Mesendoderm (in vitro differentiated cells): ENCODE results near the gene SPTB.

ENCODE experiments used
- DNase-seq: peaks from one replicate; pipeline ENCODE4 v3.0.0; 2013
- H2AK5ac ChIP-seq: 2 replicates; pipeline ENCODE4 v1.6.1; 2013; ENCODE audit warnings: low read length, inconsistent platforms
- H2BK120ac ChIP-seq: 2 replicates; pipeline ENCODE4 v1.6.1; 2013; ENCODE audit warnings: low read depth, mild to moderate bottlenecking, low read length, moderate library complexity, mixed read lengths
- H2BK15ac ChIP-seq: replicated peaks from 2 replicates; pipeline ENCODE4 v1.6.1; 2013; ENCODE audit warnings: low read depth, mild to moderate bottlenecking, moderate library complexity
- H2BK5ac ChIP-seq: 2 replicates; pipeline ENCODE4 v1.6.1; 2013; ENCODE audit warnings: low read length, inconsistent platforms
- H3K18ac ChIP-seq: 2 replicates; pipeline ENCODE4 v1.6.1; 2013; ENCODE audit warnings: mild to moderate bottlenecking, low read length, mixed read lengths
- H3K23ac ChIP-seq: one replicate; pipeline ENCODE4 v1.6.1; 2013; ENCODE audit warnings: low read length
- H3K27ac ChIP-seq: 2 replicates; pipeline ENCODE4 v1.5.1; 2013; ENCODE audit warnings: low read depth, mild to moderate bottlenecking, inconsistent platforms, low read length, moderate library complexity
- H3K27me3 ChIP-seq: 2 replicates; pipeline ENCODE4 v1.6.1; 2013; ENCODE audit warnings: low read length, control low read depth, mild to moderate bottlenecking, inconsistent platforms; ENCODE audit not compliant: insufficient read depth, poor library complexity
- H3K36me3 ChIP-seq: 2 replicates; pipeline ENCODE4 v1.6.1; 2013; ENCODE audit warnings: low read length, inconsistent platforms; ENCODE audit not compliant: control insufficient read depth, insufficient read depth
- H3K4ac ChIP-seq: one replicate; pipeline ENCODE4 v1.6.1; 2013; ENCODE audit warnings: low read depth, mild to moderate bottlenecking, low read length, moderate library complexity
- H3K4me1 ChIP-seq: 2 replicates; pipeline ENCODE4 v1.6.1; 2013; ENCODE audit warnings: low read depth, low read length, inconsistent platforms; ENCODE audit not compliant: control insufficient read depth
- H3K4me2 ChIP-seq: 2 replicates; pipeline ENCODE4 v1.6.1; 2013; ENCODE audit warnings: low read length
- H3K4me3 ChIP-seq: 2 replicates; pipeline ENCODE4 v1.5.1; 2013; ENCODE audit warnings: mild to moderate bottlenecking, low read length
- H3K56ac ChIP-seq: one replicate; pipeline ENCODE4 v1.6.1; 2013; ENCODE audit warnings: low read length
- H3K79me1 ChIP-seq: 2 replicates; pipeline ENCODE4 v1.6.1; 2013; ENCODE audit warnings: low read length, inconsistent platforms
- H3K79me2 ChIP-seq: 2 replicates; pipeline ENCODE4 v1.6.1; 2013; ENCODE audit warnings: mild to moderate bottlenecking, low read length; ENCODE audit not compliant: control insufficient read depth, insufficient read depth
- H3K9ac ChIP-seq: 2 replicates; pipeline ENCODE4 v1.6.1; 2013; ENCODE audit warnings: low read length, inconsistent platforms
- H4K5ac ChIP-seq: one replicate; pipeline ENCODE4 v1.6.1; 2013; ENCODE audit warnings: low read length
- H4K8ac ChIP-seq: one replicate; pipeline ENCODE4 v1.6.1; 2013; ENCODE audit warnings: low read depth, mild to moderate bottlenecking, control low read depth, low read length, moderate library complexity
- WGBS: extraction: QIAGEN DNeasy Blood & Tissue Kit; methylation state at CpG from one replicate; pipeline ENCODE4 v1.1.7; 2013; ENCODE audit warnings: low lambda C conversion rate, missing lambda C conversion rate; ENCODE audit not compliant: insufficient coverage; ENCODE audit errors: extremely low coverage; 5-methylcytosine and 5-hydroxymethylcytosine counted together

SPTB gene

DNA sequence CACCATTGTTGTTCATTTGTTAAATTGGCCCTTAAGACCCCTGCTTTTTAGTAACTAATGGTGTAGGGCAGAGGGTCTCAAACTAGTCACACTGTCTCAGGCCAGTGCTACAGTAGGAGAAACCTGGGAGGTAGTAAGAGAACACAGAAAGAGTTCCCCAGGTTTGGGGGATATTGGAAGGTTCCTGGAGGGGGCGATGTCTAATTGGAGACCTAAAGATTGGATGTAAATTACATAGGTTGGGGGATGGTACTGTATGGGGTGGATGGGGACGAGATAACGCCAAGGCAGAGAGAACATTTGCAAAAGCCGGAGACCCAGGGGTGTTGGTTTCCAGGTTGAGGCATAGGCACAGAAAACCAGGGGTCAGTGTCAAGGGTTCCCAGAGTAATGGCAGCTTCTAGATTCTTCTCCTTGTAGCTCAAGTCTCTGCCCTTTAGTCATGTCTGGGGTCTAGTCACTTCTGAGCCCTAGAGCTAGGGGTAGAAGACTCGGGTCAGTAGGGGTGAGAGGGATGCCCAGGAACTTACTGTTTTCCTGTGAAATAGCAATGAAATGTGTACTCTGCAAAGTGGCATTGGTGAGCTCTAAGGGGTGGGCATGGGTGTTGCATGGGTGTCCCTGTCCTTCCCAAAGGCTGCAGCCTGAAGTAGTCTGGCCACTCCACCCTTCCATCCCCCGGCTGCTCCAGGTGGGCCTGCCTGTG lies 153.7 kb downstream of the SPTB start:
- peaks cover 32% of the 10 kb centered on the region for H3K4me1 ChIP-seq
- no CpG with 5 or more reads among the region's 6 CpGs for WGBS
- no peak overlapping the region for H2BK5ac ChIP-seq
- peaks cover 24% of the 10 kb centered on the region for H3K79me1 ChIP-seq
- H3K9ac ChIP-seq, result no peak overlapping the region
- H4K5ac ChIP-seq, result no peak overlapping the region
- peak overlapping the region; percentile 6 for H3K56ac ChIP-seq
- no peak overlapping the region for H3K27ac ChIP-seq
- no peak overlapping the region for H4K8ac ChIP-seq
- no peak overlapping the region for H3K4me2 ChIP-seq
- no peaks in the 10 kb centered on the region for H3K27me3 ChIP-seq
- peaks cover 40% of the 10 kb centered on the region for H3K79me2 ChIP-seq
- H3K23ac ChIP-seq, result no peak overlapping the region
- no peak overlapping the region for H2AK5ac ChIP-seq
- no peak overlapping the region for H3K4me3 ChIP-seq
- H3K36me3 ChIP-seq, result peaks cover 5% of the 10 kb centered on the region
- H3K18ac ChIP-seq, result no peak overlapping the region
- no peak overlapping the region for H3K4ac ChIP-seq
- H2BK15ac ChIP-seq, result no peak overlapping the region
- H2BK120ac ChIP-seq, result no peak overlapping the region
- DNase-seq, result peak; percentile 32

DNA sequence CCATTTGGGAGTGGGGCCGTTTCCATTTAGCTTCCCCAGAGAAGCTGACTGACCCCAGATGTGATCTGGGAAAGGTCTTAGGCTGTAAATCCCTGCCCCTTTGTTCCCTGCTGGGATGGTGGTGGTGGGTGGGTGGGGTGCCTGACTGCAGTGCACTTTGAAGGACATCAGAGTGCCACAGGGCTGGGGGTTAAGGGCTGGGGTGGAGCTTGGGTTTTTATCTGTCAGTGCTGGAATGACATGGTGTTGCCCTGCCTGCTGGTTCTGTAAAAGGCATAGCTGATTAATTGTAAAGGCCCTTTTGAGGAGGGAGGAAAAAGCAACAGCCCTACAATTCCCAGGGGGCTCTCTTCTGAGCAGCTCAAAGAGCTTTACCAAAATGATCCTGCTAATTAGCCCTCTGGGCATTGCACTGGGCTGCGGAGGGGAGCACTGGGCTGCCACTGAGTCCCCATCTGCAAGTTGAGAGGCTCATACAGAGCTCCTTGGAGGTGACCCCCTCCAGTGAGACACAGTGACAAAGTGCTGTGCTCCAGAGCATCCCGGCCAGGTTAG lies 154.4 kb downstream of the SPTB start:
- Histone ChIP-seq H3K79me2 (peaks cover 47% of the 10 kb centered on the region), H2BK5ac (no peak overlapping the region), H3K27me3 (no peaks in the 10 kb centered on the region), H2BK15ac (no peak overlapping the region), H3K79me1 (peaks cover 28% of the 10 kb centered on the region), H4K5ac (no peak overlapping the region), H3K4me2 (no peak overlapping the region), H3K4me1 (peaks cover 34% of the 10 kb centered on the region), H3K4ac (no peak overlapping the region), H2BK120ac (no peak overlapping the region), H3K56ac (peak overlapping the region; percentile 6), H3K18ac (no peak overlapping the region), H3K27ac (no peak overlapping the region), H3K4me3 (no peak overlapping the region), H3K36me3 (peaks cover 5% of the 10 kb centered on the region), H3K23ac (no peak overlapping the region), H3K9ac (no peak overlapping the region), H4K8ac (no peak overlapping the region), H2AK5ac (no peak overlapping the region)
- WGBS, result no CpG with 5 or more reads among the region's 3 CpGs
- DNase-seq, result peak; percentile 56

DNA sequence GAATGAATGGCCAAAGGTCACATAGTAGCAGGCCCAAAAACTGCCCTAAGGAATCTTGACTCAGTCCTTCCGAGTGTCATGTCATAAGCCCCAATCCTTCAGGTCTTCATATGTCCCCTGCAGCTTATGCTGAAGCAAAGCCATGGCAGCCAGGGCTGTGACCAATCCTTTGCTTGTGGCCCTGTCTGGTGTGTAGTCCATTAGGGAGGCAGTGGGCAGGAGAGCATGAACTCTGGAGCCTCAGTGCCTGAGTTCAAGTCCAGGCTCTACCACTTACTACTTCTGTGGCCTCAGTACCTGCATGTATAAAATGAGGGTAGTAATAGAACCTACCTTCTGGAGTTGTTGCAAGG lies 155.2 kb downstream of the SPTB start:
- peaks cover 38% of the 10 kb centered on the region for H3K4me1 ChIP-seq
- no peak overlapping the region for H3K4me3 ChIP-seq
- H3K56ac ChIP-seq, result peak overlapping the region; percentile 17
- H3K9ac ChIP-seq, result no peak overlapping the region
- no peaks in the 10 kb centered on the region for H3K27me3 ChIP-seq
- H3K18ac ChIP-seq, result no peak overlapping the region
- peaks cover 28% of the 10 kb centered on the region for H3K79me1 ChIP-seq
- no peak overlapping the region for H2BK5ac ChIP-seq
- H2BK15ac ChIP-seq, result no peak overlapping the region
- no peak overlapping the region for H3K4ac ChIP-seq
- no peak overlapping the region for H2BK120ac ChIP-seq
- no peak overlapping the region for H4K5ac ChIP-seq
- WGBS, result no CpG with 5 or more reads among the region's 1 CpG
- no peak overlapping the region for H2AK5ac ChIP-seq
- peak; percentile 31 for DNase-seq
- no peak overlapping the region for H4K8ac ChIP-seq
- no peak overlapping the region for H3K4me2 ChIP-seq
- peaks cover 52% of the 10 kb centered on the region for H3K79me2 ChIP-seq
- no peak overlapping the region for H3K23ac ChIP-seq
- H3K27ac ChIP-seq, result no peak overlapping the region
- H3K36me3 ChIP-seq, result peaks cover 5% of the 10 kb centered on the region

DNA sequence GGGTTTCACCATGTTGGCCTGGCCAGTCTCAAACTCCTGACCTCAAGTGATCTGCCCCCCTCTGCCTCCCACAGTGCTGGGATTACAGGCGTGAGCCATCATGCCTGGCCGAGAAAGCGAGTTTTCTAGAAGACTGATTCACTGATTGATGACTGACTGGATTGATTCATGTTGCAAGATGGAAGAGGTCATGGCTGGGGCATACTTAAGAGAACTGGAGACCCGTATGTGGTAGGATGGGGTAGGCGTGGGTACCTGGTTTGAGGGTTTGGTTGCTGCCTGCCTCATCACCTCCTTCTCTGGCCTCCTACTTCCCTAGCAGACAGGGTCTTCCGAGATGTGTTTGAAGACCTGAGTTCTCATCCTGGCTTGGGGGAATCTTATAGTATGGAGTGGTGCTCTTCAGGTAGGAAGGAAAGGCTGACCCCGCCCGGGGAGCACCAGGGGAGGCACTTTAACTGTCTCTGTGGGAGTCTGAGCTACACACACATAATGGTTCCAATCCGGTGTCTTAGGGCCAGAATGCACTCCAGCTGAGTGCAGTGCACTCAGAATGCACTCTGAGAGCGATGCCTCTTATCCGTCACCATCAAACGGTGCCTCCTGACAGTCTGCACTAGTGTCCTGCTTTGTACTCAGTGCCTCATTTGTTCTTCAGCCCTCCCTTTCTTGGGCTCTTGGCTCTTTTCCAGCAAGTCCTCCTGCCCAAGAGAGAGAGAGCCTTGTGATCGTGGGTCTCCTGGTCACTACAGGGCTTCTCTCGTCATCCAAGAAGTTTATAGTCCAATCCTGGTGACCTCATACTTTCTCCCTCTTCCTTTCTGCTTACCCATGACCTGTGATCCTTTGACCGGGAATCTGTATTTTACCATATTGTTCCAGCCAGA lies 155.8 kb downstream of the SPTB start:
- Histone ChIP-seq H2BK120ac (no peak overlapping the region), H2BK15ac (no peak overlapping the region), H3K56ac (peak overlapping the region; percentile 58), H3K27ac (no peak overlapping the region), H3K4me3 (no peak overlapping the region), H3K36me3 (peaks cover 5% of the 10 kb centered on the region), H3K79me2 (peaks cover 59% of the 10 kb centered on the region), H3K18ac (no peak overlapping the region), H3K4me1 (peaks cover 45% of the 10 kb centered on the region), H4K5ac (no peak overlapping the region), H3K4me2 (no peak overlapping the region), H3K4ac (no peak overlapping the region), H2BK5ac (no peak overlapping the region), H3K27me3 (no peaks in the 10 kb centered on the region), H2AK5ac (no peak overlapping the region), H3K79me1 (peaks cover 33% of the 10 kb centered on the region), H3K9ac (no peak overlapping the region), H4K8ac (no peak overlapping the region), H3K23ac (no peak overlapping the region)
- WGBS, result no CpG with 5 or more reads among the region's 15 CpGs
- DNase-seq, result peak; percentile 63

DNA sequence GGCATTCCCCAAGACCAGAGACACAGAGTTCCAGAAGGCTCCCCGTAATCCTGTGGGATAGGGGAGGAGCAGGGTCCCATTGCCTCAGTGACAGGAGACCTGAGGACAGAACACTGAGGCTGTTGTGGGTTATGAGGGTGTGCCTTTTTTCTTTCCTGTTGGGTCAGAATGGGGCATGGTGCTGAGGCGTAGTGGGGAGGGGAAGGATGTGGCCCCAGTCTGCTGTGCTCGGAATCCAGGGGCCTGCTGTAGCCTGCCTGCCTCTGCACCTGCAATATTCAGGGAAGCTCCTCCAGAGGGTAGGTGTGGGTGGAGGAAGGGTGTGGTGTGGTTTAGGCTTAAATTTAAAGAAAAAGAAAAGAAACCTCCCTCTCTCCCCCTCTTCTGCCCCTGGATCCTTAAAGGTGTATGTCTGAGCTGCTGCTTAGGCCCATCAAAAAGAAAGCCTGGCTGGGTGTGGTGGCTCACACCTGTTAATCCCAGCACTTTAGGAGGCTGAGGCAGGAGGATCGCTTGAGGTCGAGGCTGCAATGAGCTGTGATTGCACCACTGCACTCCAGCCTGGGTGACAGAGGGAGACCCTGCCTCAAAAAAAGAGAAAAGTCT lies 156.8 kb downstream of the SPTB start:
- Histone ChIP-seq H2BK5ac (no peak overlapping the region), H3K4ac (no peak overlapping the region), H3K56ac (no peak overlapping the region), H2BK120ac (no peak overlapping the region), H3K18ac (no peak overlapping the region), H3K79me2 (peaks cover 68% of the 10 kb centered on the region), H4K8ac (no peak overlapping the region), H3K27me3 (no peaks in the 10 kb centered on the region), H2AK5ac (no peak overlapping the region), H3K4me2 (no peak overlapping the region), H3K4me3 (no peak overlapping the region), H3K79me1 (peaks cover 40% of the 10 kb centered on the region), H2BK15ac (no peak overlapping the region), H4K5ac (no peak overlapping the region), H3K9ac (no peak overlapping the region), H3K4me1 (peaks cover 55% of the 10 kb centered on the region), H3K36me3 (peaks cover 4% of the 10 kb centered on the region), H3K23ac (no peak overlapping the region), H3K27ac (no peak overlapping the region)
- no CpG with 5 or more reads among the region's 5 CpGs for WGBS
- DNase-seq, result no peak
